ENCODE data around the gene PNPLA8. TPM values are rescaled to one million over a fixed set of nuclear protein-coding genes. Genes with fewer than 3 reads are reported as not detected.
A peak's percentile ranks its signal among the peaks of the same experiment; 100 is the strongest.
"Not testable (repeated sequence)": the region's sequence is repeated elsewhere in the genome, so short reads cannot be mapped to it uniquely, and the experiment has no call there.

Gene PNPLA8
- total RNA-seq, 1 donor from 2014 or later = 26.3 TPM

DNA sequence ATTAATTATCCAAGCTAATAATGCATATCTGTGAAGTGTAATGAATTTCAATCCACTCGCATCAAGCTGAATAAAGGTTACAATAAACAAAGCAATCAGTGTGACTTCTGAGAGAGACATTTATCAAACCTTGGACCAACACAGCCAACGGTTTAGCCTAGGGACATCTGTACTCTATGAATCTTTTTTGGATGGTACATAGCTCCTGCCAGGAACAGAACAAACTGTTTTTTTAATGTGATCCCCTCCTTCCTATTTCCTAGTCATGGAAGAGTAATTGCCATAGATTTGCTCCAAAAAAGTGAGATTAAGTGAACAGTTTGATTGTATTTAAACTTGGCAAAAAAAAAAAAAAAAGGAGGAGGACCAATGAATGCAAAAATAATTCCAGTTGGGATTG lies 58.5 kb downstream of the PNPLA8 start:
- TF ChIP-seq, protein P1, sequence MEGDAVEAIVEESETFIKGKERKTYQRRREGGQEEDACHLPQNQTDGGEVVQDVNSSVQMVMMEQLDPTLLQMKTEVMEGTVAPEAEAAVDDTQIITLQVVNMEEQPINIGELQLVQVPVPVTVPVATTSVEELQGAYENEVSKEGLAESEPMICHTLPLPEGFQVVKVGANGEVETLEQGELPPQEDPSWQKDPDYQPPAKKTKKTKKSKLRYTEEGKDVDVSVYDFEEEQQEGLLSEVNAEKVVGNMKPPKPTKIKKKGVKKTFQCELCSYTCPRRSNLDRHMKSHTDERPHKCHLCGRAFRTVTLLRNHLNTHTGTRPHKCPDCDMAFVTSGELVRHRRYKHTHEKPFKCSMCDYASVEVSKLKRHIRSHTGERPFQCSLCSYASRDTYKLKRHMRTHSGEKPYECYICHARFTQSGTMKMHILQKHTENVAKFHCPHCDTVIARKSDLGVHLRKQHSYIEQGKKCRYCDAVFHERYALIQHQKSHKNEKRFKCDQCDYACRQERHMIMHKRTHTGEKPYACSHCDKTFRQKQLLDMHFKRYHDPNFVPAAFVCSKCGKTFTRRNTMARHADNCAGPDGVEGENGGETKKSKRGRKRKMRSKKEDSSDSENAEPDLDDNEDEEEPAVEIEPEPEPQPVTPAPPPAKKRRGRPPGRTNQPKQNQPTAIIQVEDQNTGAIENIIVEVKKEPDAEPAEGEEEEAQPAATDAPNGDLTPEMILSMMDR (IDR thresholded peaks at IDR 0.05; ENCODE audit: insufficient read depth, low read length, severe bottlenecking) = no peak
- no peak for FAIRE-seq
- no peaks in the 10 kb centered on the region for H3K36me3 ChIP-seq (ENCODE audit: control insufficient read depth, insufficient read depth, low read length)
- no peak for DNase-seq (ENCODE audit: low read depth)
- H3K27me3 ChIP-seq (ENCODE audit: control insufficient read depth, insufficient read depth, low read length) = no peaks in the 10 kb centered on the region
- H3K4me3 ChIP-seq (ENCODE audit: low read depth, low read length) = no peak overlapping the region

- H3K27me3 ChIP-seq (ENCODE audit: control insufficient read depth, insufficient read depth, low read length); H3K36me3 ChIP-seq (ENCODE audit: control insufficient read depth, insufficient read depth, low read length); FAIRE-seq; DNase-seq (ENCODE audit: low read depth); H3K4me3 ChIP-seq (ENCODE audit: low read depth, low read length): not testable (repeated sequence)
Observed at GRCh38 chr7:108466322-108466721, 59.6 kb downstream of the PNPLA8 start.

DNA sequence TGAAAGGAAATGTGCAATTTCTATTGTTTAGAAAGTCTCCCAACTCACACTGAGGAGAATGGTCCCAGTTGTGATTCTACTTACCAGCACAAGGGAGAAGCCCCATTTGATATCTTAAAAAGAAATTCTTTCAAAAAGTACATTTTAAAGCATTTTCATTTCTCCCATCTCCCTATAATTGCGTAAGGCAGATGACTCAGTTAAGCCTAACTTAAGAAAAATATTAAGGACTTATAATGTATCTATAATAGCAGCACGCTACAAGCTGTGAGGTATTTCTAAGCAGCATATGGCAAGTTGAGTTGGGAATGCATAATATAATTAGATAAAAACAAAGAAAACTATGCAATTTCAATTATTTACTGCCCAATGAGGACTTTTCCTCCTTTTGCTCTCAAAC lies 61.2 kb downstream of the PNPLA8 start:
- no peak for FAIRE-seq
- TF ChIP-seq, protein P1 (IDR thresholded peaks at IDR 0.05; ENCODE audit: insufficient read depth, low read length, severe bottlenecking) = no peak
- no peak overlapping the region for H3K4me3 ChIP-seq (ENCODE audit: low read depth, low read length)
- H3K27me3 ChIP-seq (ENCODE audit: control insufficient read depth, insufficient read depth, low read length) = peaks cover 1% of the 10 kb centered on the region
- H3K36me3 ChIP-seq (ENCODE audit: control insufficient read depth, insufficient read depth, low read length) = no peaks in the 10 kb centered on the region
- peak; percentile 7 for DNase-seq (ENCODE audit: low read depth)

DNA sequence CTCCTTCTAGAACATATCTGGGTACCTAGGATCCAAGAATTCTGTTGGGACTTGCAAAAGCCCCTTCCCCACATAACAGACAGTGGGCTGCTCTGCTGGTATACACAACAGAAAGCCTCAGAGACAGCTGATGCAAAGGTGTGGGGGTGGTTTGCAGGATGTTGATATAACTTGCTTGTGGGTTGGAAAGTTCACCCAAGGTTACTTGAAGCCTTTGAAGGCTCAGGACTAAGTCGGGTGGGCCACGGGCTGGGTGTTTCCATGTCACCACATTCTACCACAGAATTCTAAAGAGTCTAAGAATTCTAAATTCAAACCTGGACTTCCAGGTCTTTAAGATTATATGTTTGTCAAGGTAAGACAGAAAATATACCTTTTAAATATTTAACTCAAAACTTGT lies 62.3 kb downstream of the PNPLA8 start:
- DNase-seq (ENCODE audit: low read depth) = no peak
- TF ChIP-seq, protein P1 (IDR thresholded peaks at IDR 0.05; ENCODE audit: insufficient read depth, low read length, severe bottlenecking) = no peak
- no peak for FAIRE-seq

DNA sequence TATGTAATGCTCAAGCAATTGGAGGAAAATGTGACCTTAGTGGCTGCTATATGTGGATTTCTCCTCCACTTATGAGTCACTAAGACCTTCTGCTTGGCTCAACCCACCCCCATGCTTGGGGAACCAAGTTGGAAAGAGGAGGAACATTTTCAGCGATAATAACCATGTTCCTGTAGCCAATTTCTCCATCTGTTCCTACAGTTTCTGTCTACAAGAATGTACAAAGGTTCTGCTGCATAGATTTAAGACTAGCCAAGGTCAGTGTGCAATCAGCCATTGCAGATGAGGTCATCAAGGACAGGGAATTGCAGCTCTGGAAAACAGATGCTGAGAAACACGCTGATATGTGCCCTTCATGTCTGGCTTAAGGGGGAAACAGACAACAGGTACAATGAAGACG lies 64.1 kb downstream of the PNPLA8 start:
- no peak for FAIRE-seq
- no peak for DNase-seq (ENCODE audit: low read depth)
- Histone ChIP-seq H3K27me3 (ENCODE audit: control insufficient read depth, insufficient read depth, low read length) (peaks cover 7% of the 10 kb centered on the region), H3K4me3 (ENCODE audit: low read depth, low read length) (no peak overlapping the region), H3K36me3 (ENCODE audit: control insufficient read depth, insufficient read depth, low read length) (no peaks in the 10 kb centered on the region)
- TF ChIP-seq, protein P1 (IDR thresholded peaks at IDR 0.05; ENCODE audit: insufficient read depth, low read length, severe bottlenecking) = no peak

More for the DNA sequence above, 62.3 kb downstream of the PNPLA8 start:
- H3K27me3 ChIP-seq (ENCODE audit: control insufficient read depth, insufficient read depth, low read length) = peaks cover 1% of the 10 kb centered on the region
- no peaks in the 10 kb centered on the region for H3K36me3 ChIP-seq (ENCODE audit: control insufficient read depth, insufficient read depth, low read length)
- H3K4me3 ChIP-seq (ENCODE audit: low read depth, low read length) = no peak overlapping the region

DNA sequence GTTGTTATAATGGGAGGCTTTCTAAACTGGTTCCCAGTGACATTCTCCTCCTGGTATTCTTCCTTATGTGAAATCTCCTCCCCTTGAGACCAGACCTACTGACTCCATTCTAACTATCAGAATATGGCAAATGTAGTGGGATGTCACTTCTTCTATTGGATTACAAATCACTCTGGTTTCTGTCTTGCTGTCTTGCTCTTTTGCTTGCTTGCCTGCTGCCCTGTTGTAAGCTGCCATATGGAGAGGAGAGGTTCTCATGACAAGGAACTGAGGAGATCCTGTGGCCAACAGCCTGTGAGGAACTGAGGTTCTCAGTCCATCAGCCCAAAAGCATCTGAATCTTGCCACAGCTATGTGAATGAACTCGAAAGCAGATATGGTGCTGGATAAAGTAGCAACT lies 65.0 kb downstream of the PNPLA8 start:
- Histone ChIP-seq H3K4me3 (ENCODE audit: low read depth, low read length) (no peak overlapping the region), H3K27me3 (ENCODE audit: control insufficient read depth, insufficient read depth, low read length) (peaks cover 9% of the 10 kb centered on the region), H3K36me3 (ENCODE audit: control insufficient read depth, insufficient read depth, low read length) (no peaks in the 10 kb centered on the region)
- FAIRE-seq (no peak), DNase-seq (ENCODE audit: low read depth) (no peak)
- TF ChIP-seq, protein P1 (IDR thresholded peaks at IDR 0.05; ENCODE audit: insufficient read depth, low read length, severe bottlenecking) = no peak

All from bronchial epithelial cell (primary cell).